Measurements from ENCODE around the gene MRPL23.

The MRPL23 gene

DNA sequence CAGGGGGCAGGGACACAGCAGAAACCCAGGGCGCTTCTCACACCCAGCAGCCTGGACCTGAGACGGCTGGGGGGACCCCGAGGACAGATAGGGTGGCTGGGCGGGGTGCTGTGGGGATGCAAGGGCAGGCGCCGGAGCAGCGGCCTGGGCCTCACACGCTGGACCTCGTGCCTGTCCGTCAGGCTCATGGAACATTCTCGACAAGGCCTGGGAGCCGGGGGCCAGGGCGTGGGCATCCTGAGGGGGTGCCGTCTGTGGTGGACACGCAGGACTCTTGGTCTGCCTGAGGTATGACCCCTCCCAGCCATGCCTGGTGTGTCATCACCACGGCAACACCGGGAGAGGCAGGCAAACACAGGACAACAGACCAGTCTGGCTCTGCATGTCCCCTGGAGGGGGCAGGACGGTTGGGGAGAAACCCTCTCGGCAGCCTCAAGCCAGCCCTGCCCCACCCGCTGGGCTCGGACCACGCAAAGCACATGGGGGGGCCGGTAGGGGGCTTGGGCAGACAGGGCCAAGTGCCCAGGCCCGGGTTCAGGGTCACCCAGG, 21.4 kb downstream of the MRPL23 start:
- DNase-seq (ENCODE audit: low spot score): no peak
- TF ChIP-seq CTCF (IDR thresholded peaks at IDR 0.05; ENCODE audit: extremely low read depth, missing control alignments): no peak

GRCh38 chr11:1969035-1969434, 21.9 kb downstream of the MRPL23 start:
- no peak for DNase-seq (ENCODE audit: low spot score)
- no peak for TF ChIP-seq CTCF (IDR thresholded peaks at IDR 0.05; ENCODE audit: extremely low read depth, missing control alignments)

DNA sequence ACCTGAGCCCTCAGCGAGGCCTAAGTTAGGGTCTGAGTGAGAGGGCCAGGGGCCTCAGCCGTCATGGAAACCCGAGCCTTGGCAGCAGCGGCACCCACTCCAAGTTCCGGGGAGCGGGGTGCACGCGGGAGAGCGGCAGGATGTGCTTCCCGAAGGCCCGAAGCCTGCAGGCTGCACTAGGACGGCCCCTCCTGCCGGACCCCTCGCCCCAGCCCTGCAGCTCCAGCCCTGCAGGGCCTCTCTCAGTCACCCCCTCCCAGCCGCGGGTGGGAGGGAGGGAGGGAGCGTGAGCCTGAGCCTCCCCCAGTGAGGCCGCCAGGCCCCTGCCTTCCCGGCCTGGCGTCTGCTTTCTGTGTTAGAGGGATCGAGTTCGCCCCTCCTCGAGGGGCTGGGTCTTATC, 22.6 kb downstream of the MRPL23 start:
- no peak for TF ChIP-seq CTCF (IDR thresholded peaks at IDR 0.05; ENCODE audit: extremely low read depth, missing control alignments)
- DNase-seq (ENCODE audit: low spot score): no peak

DNA sequence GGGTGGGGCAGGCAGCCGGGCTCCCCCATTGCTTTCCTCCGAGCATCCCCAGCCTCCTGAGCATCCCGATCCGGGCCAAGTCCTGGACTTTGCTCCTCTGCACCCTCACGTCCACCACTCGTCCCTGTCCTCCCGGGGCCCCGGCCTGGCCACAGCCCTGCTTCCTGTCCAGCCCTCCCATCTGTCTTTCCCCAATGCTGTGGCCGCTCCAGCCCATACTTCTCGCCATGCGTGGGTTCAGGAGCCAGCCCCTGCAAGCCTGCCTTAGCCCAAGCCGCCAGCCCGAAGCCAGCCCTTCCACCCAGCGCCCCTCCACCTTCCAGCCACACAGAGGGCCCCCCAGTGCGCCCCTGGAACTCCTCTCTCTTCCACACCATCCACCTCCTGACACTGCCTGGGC, 23.8 kb downstream of the MRPL23 start:
- no peak for TF ChIP-seq CTCF (IDR thresholded peaks at IDR 0.05; ENCODE audit: extremely low read depth, missing control alignments)
- DNase-seq (ENCODE audit: low spot score): no peak

GRCh38 chr11:1975185-1975584, 28.1 kb downstream of the MRPL23 start:
- no peak for DNase-seq (ENCODE audit: low spot score)
- no peak for TF ChIP-seq CTCF (IDR thresholded peaks at IDR 0.05; ENCODE audit: extremely low read depth, missing control alignments)

GRCh38 chr11:1978720-1979473, 31.8 kb downstream of the MRPL23 start:
- TF ChIP-seq CTCF (IDR thresholded peaks at IDR 0.05; ENCODE audit: extremely low read depth, missing control alignments): no peak
- no peak for DNase-seq (ENCODE audit: low spot score)

DNA sequence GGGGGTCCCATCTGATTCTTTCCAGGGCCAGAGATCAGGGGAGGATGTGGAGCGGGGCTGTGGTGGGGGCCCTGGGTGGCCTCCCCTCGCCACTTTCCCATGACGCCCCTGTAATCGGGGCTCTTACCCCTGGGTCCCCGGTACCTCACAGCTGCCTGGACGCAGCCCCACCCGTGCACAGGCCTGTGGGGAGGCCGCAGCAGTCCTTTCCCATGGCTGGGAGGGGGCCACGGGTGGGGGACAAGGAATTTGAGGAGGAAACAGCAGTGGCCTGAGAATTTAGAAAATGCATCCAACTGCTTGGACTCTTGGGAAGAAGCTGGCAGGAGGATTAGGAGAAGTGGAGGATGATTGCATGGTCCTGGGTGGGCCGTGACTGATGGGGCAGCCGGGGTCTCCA, 32.5 kb downstream of the MRPL23 start:
- DNase-seq (ENCODE audit: low spot score): no peak
- TF ChIP-seq CTCF (IDR thresholded peaks at IDR 0.05; ENCODE audit: extremely low read depth, missing control alignments): no peak

Data from GM20000 (cell line).